GM12878 (cell line): Measurements from ENCODE around the gene UBR2. TPM values are rescaled to one million over a fixed set of nuclear protein-coding genes. Genes with fewer than 3 reads are reported as not detected.

Experiments
- ATAC-seq: fragments of 200-7000 bp; cut with Tn5 transposase; 3 replicates; pipeline ENCODE4 v1.9.1; 2020; ENCODE audit warnings: mild to moderate bottlenecking, moderate library complexity
- BruUV-seq: library from RNA; stranded (reverse); fragments of 400-500 nt; replicated peaks from 2 replicates; lab custom pipeline; 2021; lab: Mats Ljungman, UMichigan
- CTCF ChIA-PET: fragments of 300-600 bp; sonication (Branson Sonifier 250); formaldehyde crosslinking; extraction: SDS; loops from one replicate; lab custom pipeline; 2021; ENCODE audit warnings: inconsistent platforms; lab: Yijun Ruan, JAX
- POLR2A ChIA-PET: fragments of 350-600 bp; formaldehyde crosslinking; extraction: SDS; loops from one replicate; lab custom pipeline; 2021; ENCODE audit warnings: inconsistent platforms; lab: Charles Lee
- RAD21 ChIA-PET: fragments of 300-600 bp; sonication (Branson Sonifier 250); formaldehyde crosslinking; loops from one replicate; lab custom pipeline; 2023; ENCODE audit warnings: antibody characterized with exemption; ENCODE audit not compliant: unreplicated experiment; lab: Charles Lee
- SMC1A ChIA-PET: fragments of 300-600 bp; sonication (Branson Sonifier 250); formaldehyde crosslinking; loops from one replicate; lab custom pipeline; 2023; ENCODE audit not compliant: unreplicated experiment, uncharacterized antibody; lab: Charles Lee
- DNase-seq: peaks from one replicate; pipeline ENCODE4 v3.0.0-alpha.2; 2011; ENCODE audit warnings: low read depth, low spot score
- FAIRE-seq: peaks from 3 replicates; lab custom pipeline; 2011; peaks lifted over from hg19 to GRCh38; lab: Jason Lieb, UNC
- H2AFZ ChIP-seq: 2 replicates; pipeline ENCODE4 v1.6.0; 2011; ENCODE audit warnings: low read depth, low read length, control low read depth; ENCODE audit not compliant: control insufficient read depth
- H3K27ac ChIP-seq: 2 replicates; pipeline ENCODE4 v1.5.1; 2011; ENCODE audit warnings: control low read depth; ENCODE audit not compliant: control insufficient read depth, insufficient read depth
- H3K27me3 ChIP-seq, 2 experiments: replicated peaks in 1 of 2; 2 replicates each; pipeline versions ENCODE4 v1.6.0 to v1.6.1; 2011; ENCODE audit warnings: low read length in 1 of 2; ENCODE audit not compliant: control insufficient read depth in 2 of 2, insufficient read depth in 2 of 2
- H3K36me3 ChIP-seq, 2 experiments: 2 replicates each; pipeline ENCODE4 v1.5.1; 2011; ENCODE audit warnings: low read length in 1 of 2; ENCODE audit not compliant: control insufficient read depth in 2 of 2, insufficient read depth in 2 of 2
- H3K4me1 ChIP-seq: 2 replicates; pipeline ENCODE4 v1.6.1; 2011; ENCODE audit warnings: mild to moderate bottlenecking, low read length, moderate library complexity, mixed read lengths; ENCODE audit not compliant: control insufficient read depth, insufficient read depth
- H3K4me2 ChIP-seq: 2 replicates; pipeline ENCODE4 v1.6.0; 2011; ENCODE audit warnings: control low read depth; ENCODE audit not compliant: control insufficient read depth, insufficient read depth
- H3K4me3 ChIP-seq: fragments of 200-600 bp; sonication (generic); 2 replicates; pipeline ENCODE4 v1.5.1; 2016
- H3K79me2 ChIP-seq: 2 replicates; pipeline ENCODE4 v1.6.0; 2011; ENCODE audit warnings: low read length; ENCODE audit not compliant: control insufficient read depth, insufficient read depth
- H3K9ac ChIP-seq: 2 replicates; pipeline ENCODE4 v1.8.0; 2011; ENCODE audit warnings: low read length, control low read depth, mixed read lengths; ENCODE audit not compliant: control insufficient read depth, insufficient read depth
- H3K9me3 ChIP-seq: replicated peaks from 3 replicates; pipeline ENCODE4 v1.5.1; 2011; ENCODE audit warnings: mild to moderate bottlenecking, low read length; ENCODE audit not compliant: control insufficient read depth, insufficient read depth
- H4K20me1 ChIP-seq: 2 replicates; pipeline ENCODE4 v1.6.0; 2011; ENCODE audit not compliant: control insufficient read depth, insufficient read depth
- CBFB ChIP-seq: IDR thresholded peaks from 2 replicates; pipeline ENCODE4 v1.6.1; 2016; ENCODE audit warnings: antibody characterized with exemption, low read depth
- ETV6 ChIP-seq, 2 experiments: fragments of 450-650 bp in 1 of 2; IDR thresholded peaks in 1 of 2; conservative IDR thresholded peaks in 1 of 2; 2 replicates each; pipeline ENCODE4 v1.6.1; 2014; ENCODE audit warnings: antibody characterized with exemption in 1 of 2, borderline replicate concordance in 1 of 2, low read depth in 1 of 2, mild to moderate bottlenecking in 1 of 2, moderate library complexity in 1 of 2
- MLLT1 ChIP-seq: fragments of 450-650 bp; IDR thresholded peaks from 2 replicates; pipeline ENCODE4 v1.6.1; 2016; ENCODE audit warnings: mild to moderate bottlenecking
- MTA2 ChIP-seq: fragments of 450-650 bp; IDR thresholded peaks from 2 replicates; pipeline ENCODE4 v1.6.1; 2016; ENCODE audit warnings: low read depth, mild to moderate bottlenecking, moderate library complexity
- NR2C1 ChIP-seq: fragments of 450-650 bp; IDR thresholded peaks from 2 replicates; pipeline ENCODE4 v1.6.1; 2017; ENCODE audit warnings: antibody characterized with exemption, mild to moderate bottlenecking, moderate library complexity
- NR2F1 ChIP-seq: fragments of 450-650 bp; conservative IDR thresholded peaks from 2 replicates; pipeline ENCODE4 v1.6.1; 2017; ENCODE audit warnings: mild to moderate bottlenecking
- SPI1 ChIP-seq: IDR thresholded peaks from 2 replicates; pipeline ENCODE4 v1.6.1; 2011; ENCODE audit warnings: low read depth, mild to moderate bottlenecking, low read length, moderate library complexity, borderline replicate concordance; ENCODE audit not compliant: insufficient read depth
- SRF ChIP-seq, 2 experiments: IDR thresholded peaks; 2 replicates each; pipeline ENCODE4 v1.6.1; 2011; ENCODE audit warnings: low read depth in 2 of 2, low read length in 2 of 2, mild to moderate bottlenecking in 1 of 2, moderate library complexity in 1 of 2
- YY1 ChIP-seq: IDR thresholded peaks from 2 replicates; pipeline ENCODE4 v1.6.1; 2011; ENCODE audit warnings: low read depth, mild to moderate bottlenecking, low read length
- ZBED1 ChIP-seq: IDR thresholded peaks from 2 replicates; pipeline ENCODE4 v1.6.1; 2016; ENCODE audit warnings: borderline replicate concordance
- ZBTB11 ChIP-seq: fragments of 450-650 bp; formaldehyde crosslinking; IDR thresholded peaks from 2 replicates; pipeline ENCODE4 v1.5.0; 2022; ENCODE audit warnings: mild to moderate bottlenecking, missing genetic modification characterization
- ZBTB40 ChIP-seq: fragments of 450-650 bp; IDR thresholded peaks from 2 replicates; pipeline ENCODE4 v1.6.1; 2016; ENCODE audit warnings: mild to moderate bottlenecking, moderate library complexity, borderline replicate concordance
- WGBS: methylation state at CpG from one replicate; pipeline ENCODE4 v1.1.6; 2016; ENCODE audit warnings: low lambda C conversion rate; ENCODE audit not compliant: insufficient replicate concordance, insufficient coverage; ENCODE audit errors: missing lambda C conversion rate; 5-methylcytosine and 5-hydroxymethylcytosine counted together
- in situ Hi-C: fragments of 300-500 bp; cut with MboI; formaldehyde crosslinking; loops from 9 replicates; pipeline ENCODE4 v1.14.3; 2018; ENCODE audit warnings: mixed read lengths
- intact Hi-C: fragments of 100-400 bp; cut with micrococcal nuclease; formaldehyde crosslinking; loops from one replicate; pipeline ENCODE4 v1.14.2; 2022; ENCODE audit not compliant: unreplicated experiment
- polyA plus RNA-seq, 11 experiments: library from polyadenylated mRNA; depleted of rRNA in 4 of 11; unstranded in 6 of 11; stranded (reverse) in 5 of 11; fragments of >200 nt; fragmentation: Nextera tagmentation in 4 of 11; fragmentation: Illumina TruSeq in 1 of 11; extraction: Ambion mirVana in 4 of 11; extraction: Trizol in 1 of 11; gene quantifications; 1 replicate in 1 of 11; 2 replicates in 10 of 11; pipeline versions ENCODE4 v1.2.1 to v1.2.3, GENCODE V29; 2011 to 2016; ENCODE audit warnings: inconsistent platforms in 2 of 11, missing spikeins in 2 of 11, low read depth in 1 of 11
- total RNA-seq, 4 experiments: library from RNA; depleted of rRNA in 3 of 4; stranded (reverse); fragments of >200 nt in 3 of 4; fragmentation: Illumina TruSeq in 1 of 4; extraction: Trizol in 1 of 4; gene quantifications; 2 replicates each; pipeline versions ENCODE4 v1.2.1 to v1.2.3, GENCODE V29; 2013 to 2021

UBR2 gene
- total and polyA plus RNA-seq, 10 of the 15 experiments (the other 5 are each of a cell fraction or from before 2014, with no cell fraction given), result 2.3 to 18.4 (median 9.6) TPM

- TF ChIP-seq ZBTB11 (CRISPR knock-in tag) (no peak), ETV6 (conservative IDR thresholded peaks at IDR 0.05 in 1 of 2, IDR thresholded peaks at IDR 0.05 in 1 of 2; ENCODE audit: borderline replicate concordance in 1 of 2, low read depth in 1 of 2) (no peak)
These were observed 125.5 kb downstream of the UBR2 start (continued) for GRCh38 chr6:42689371-42689770.

GRCh38 chr6:42690151-42690702 lies 126.4 kb downstream of the UBR2 start:
- POLR2A ChIA-PET, result interaction anchor here (1.0 kb wide), 1 partner anchor 14 kb away, joined by 3 read pairs; no protein-coding TSS in a partner anchor
- no peak for FAIRE-seq
- Histone ChIP-seq H3K9me3 (no peaks in the 10 kb centered on the region), H3K27ac (no peak overlapping the region), H2AFZ (no peak overlapping the region), H3K9ac (no peak overlapping the region), H3K4me1 (no peaks in the 10 kb centered on the region), H3K4me2 (no peak overlapping the region), H3K36me3 (peaks cover 6 to 22% of the 10 kb centered on the region in 2 experiments; a peak in 3 of 4 replicates), H3K27me3 (no peaks in the 10 kb centered on the region), H4K20me1 (no peaks in the 10 kb centered on the region), H3K79me2 (no peaks in the 10 kb centered on the region), H3K4me3 (no peak overlapping the region)
- DNase-seq, result no peak
- intact Hi-C loops, result no loop called here
- RAD21 ChIA-PET, result no interaction called here
- SMC1A ChIA-PET, result interaction anchor here (1.7 kb wide), 1 partner anchor 36 kb away, joined by 4 read pairs; no protein-coding TSS in a partner anchor
- WGBS, result 100% methylated on average over 5 of the region's 5 CpGs
- BruUV-seq, result no TSS peak
- CTCF ChIA-PET, result interaction anchor here (4.2 kb wide), 1 partner anchor 36 kb away, joined by 19 read pairs; no protein-coding TSS in a partner anchor
- no peak for ATAC-seq
- in situ Hi-C loops, result no loop called here
- TF ChIP-seq YY1, result no peak
- no peak for TF ChIP-seq NR2F1
- TF ChIP-seq CBFB, result no peak
- no peak for TF ChIP-seq ZBED1
- TF ChIP-seq SRF (IDR thresholded peaks at IDR 0.05; ENCODE audit: low read depth in 2 of 2, low read length in 2 of 2), result no peak
- TF ChIP-seq NR2C1, result no peak
- TF ChIP-seq ZBTB40, result no peak
- TF ChIP-seq MTA2, result no peak
- TF ChIP-seq MLLT1, result no peak
- TF ChIP-seq SPI1, result no peak
